ENCODE data around the gene NAB2. TPM values are rescaled to one million over a fixed set of nuclear protein-coding genes. Genes with fewer than 3 reads are reported as not detected.

Gene NAB2
- total RNA-seq, 2 experiments from 2014 or later = 13.1 to 16.1 TPM

- Mint-ChIP-seq H3K27ac (peak overlapping the region; percentile 77), H3K27me3 (no peaks in the 10 kb centered on the region), H3K36me3 (peaks cover 24% of the 10 kb centered on the region), H3K9me3 (no peaks in the 10 kb centered on the region), H3K4me1 (peaks cover 46% of the 10 kb centered on the region), H3K4me3 (peak overlapping the region; percentile 83)
- DNase-seq = no peak
- ATAC-seq (ENCODE audit: low read depth) = no peak
- POLR2A ChIA-PET = interaction anchor here (0.6 to 16.0 kb wide), 8 partner anchors 10 to 341 kb away, joined by 3 to 225 read pairs (median 4); partner anchors contain the start of genes NEMP1, STAT6 and ZBTB39
Measured at GRCh38 chr12:57092876-57093414, 4.0 kb downstream of the NAB2 start.

GRCh38 chr12:57093415-57094207 lies 4.7 kb downstream of the NAB2 start:
- ATAC-seq (ENCODE audit: low read depth) = peak; percentile 50
- Mint-ChIP-seq H3K27ac (peak overlapping the region; percentile 95), H3K4me1 (peaks cover 44% of the 10 kb centered on the region), H3K27me3 (no peaks in the 10 kb centered on the region), H3K9me3 (no peaks in the 10 kb centered on the region), H3K4me3 (peak overlapping the region; percentile 83), H3K36me3 (peaks cover 25% of the 10 kb centered on the region)
- POLR2A ChIA-PET = interaction anchor here (0.6 to 16.0 kb wide), 8 partner anchors 10 to 342 kb away, joined by 3 to 225 read pairs (median 4); partner anchors contain the start of genes NEMP1 and STAT6
- DNase-seq = peak; percentile 76

DNA sequence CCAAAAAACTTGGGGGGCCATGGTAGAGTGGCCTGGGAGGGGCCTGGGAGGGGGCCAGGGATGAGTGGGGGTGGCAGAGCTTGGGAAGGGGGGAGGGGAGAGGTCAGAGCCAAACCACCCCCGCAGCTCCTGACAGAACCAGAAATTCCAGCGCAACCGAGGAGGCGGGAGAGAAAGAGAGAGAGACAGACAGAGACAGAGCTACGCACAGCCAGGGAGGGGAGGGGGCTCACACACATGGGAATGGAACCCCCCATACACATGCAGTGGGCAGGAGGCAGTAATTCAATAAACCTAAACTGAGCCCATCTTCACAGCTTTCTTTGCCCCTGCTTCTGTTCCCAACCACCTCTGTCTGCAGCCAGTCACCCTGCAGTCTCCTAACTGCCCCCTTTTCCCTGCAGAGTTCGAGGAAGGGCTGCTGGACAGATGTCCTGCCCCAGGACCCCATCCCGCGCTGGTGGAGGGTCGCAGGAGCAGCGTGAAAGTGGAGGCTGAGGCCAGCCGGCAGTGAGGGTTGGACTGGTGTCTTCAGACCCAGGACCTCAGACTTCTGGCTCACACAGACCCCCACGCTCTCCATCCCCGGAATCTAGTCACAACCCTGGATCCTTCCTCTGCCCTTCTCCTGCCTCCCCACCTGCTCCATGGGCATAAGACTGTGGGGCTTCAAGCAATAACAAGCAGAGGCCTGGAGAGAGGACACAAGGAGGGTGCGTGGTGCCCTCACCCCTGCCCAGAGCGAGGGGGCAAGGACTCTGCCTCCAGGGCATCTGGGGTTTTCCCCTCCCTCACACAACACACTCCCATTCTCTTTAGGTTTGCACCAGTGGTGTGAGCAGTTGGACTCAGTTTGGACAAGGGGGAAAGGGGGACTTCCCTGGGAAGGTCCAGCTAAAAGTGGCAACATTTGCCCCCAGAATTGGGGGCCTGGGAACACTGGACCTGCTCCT lies 5.6 kb downstream of the NAB2 start:
- Mint-ChIP-seq H3K4me1 (peaks cover 52% of the 10 kb centered on the region), H3K9me3 (no peaks in the 10 kb centered on the region), H3K27me3 (no peaks in the 10 kb centered on the region), H3K4me3 (peak overlapping the region; percentile 16), H3K27ac (peak overlapping the region; percentile 95), H3K36me3 (peaks cover 32% of the 10 kb centered on the region)
- POLR2A ChIA-PET = interaction anchor here (1.2 to 16.0 kb wide), 9 partner anchors 9 to 28 kb away, joined by 3 to 225 read pairs (median 5); partner anchors contain the start of genes NEMP1 and STAT6
- ATAC-seq (ENCODE audit: low read depth) (no peak), DNase-seq (no peak)

- peaks cover 39% of the 10 kb centered on the region for H3K36me3 Mint-ChIP-seq
- no peaks in the 10 kb centered on the region for H3K27me3 Mint-ChIP-seq
- POLR2A ChIA-PET = interaction anchor here (1.3 to 16.0 kb wide), 4 partner anchors 8 to 21 kb away, joined by 3 to 225 read pairs (median 20); partner anchors contain the start of genes NEMP1 and STAT6
- peaks cover 49% of the 10 kb centered on the region for H3K4me1 Mint-ChIP-seq
- no peak overlapping the region for H3K4me3 Mint-ChIP-seq
- ATAC-seq (ENCODE audit: low read depth) = no peak
- H3K27ac Mint-ChIP-seq = peak overlapping the region; percentile 95
- no peaks in the 10 kb centered on the region for H3K9me3 Mint-ChIP-seq
- no peak for DNase-seq
Measured at GRCh38 chr12:57095440-57095839, 6.5 kb downstream of the NAB2 start.

DNA sequence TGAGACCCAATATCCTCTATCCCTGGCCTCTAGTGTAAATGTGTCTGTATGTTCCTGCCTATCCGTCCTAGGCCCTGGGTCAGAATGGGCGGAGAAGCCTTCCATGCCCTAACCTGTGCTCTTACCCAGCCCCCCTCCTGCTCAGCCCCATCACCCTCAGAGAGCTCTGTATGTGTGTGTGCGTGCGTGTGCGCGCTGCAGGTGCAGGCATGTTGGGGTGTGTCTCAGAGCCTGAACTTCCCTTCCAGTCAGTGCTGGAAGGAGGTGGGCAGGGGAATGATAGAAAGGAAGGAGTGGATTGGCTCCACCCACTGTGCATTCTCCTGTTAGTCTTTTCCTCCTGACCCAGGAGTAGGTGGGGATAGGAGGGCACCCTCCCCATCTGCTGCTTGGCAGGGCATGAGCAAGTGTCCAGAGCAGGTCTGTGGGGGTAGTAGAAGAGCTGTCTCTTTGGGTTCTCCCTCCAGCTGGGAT lies 7.2 kb downstream of the NAB2 start:
- DNase-seq (no peak), ATAC-seq (ENCODE audit: low read depth) (no peak)
- POLR2A ChIA-PET = interaction anchor here (1.3 to 16.0 kb wide), 4 partner anchors 8 to 21 kb away, joined by 3 to 225 read pairs (median 20); partner anchors contain the start of genes NEMP1 and STAT6
- H3K4me1 Mint-ChIP-seq = peaks cover 43% of the 10 kb centered on the region
- H3K27me3 Mint-ChIP-seq = no peaks in the 10 kb centered on the region
- no peak overlapping the region for H3K4me3 Mint-ChIP-seq
- H3K9me3 Mint-ChIP-seq = no peaks in the 10 kb centered on the region
- peaks cover 37% of the 10 kb centered on the region for H3K36me3 Mint-ChIP-seq
- peak overlapping the region; percentile 65 for H3K27ac Mint-ChIP-seq

DNA sequence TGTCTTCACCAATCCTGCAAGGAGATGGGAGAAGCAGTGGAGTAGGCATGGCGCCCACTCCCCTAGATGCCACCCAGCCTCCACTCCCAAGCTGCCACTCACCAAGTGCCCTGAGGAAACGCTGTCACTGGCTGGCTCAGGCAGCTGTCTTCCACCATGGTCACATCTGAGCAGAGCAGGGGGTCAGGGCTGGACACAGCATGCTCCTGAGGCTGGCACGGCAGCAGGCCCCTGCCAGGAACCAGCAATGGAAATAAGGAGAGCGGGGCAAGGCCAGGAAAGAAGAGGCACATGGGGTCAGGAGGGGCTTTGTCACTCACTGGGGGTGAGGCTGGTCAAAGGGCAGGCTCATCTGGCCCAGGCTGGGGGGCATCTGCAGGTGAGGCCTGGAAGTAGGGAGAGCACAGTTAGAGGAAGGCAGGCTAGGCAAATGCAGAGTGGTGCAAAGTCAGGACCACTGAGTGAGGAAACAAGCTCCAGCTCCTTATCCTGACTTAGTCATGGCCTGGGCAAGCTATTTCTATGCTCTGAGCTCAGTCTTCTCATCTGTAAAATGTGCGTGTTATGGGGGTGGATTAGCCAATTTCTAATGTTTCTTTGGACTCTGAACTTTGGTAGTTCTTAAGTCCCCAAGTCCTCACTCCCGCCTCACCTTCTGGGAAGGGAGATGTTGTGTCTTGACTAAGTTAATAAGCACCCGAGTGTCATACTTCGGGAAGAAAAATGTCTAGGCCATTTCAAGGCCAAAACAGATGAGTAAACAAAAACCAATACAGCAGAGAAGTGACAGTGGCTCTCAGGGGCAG lies 8.0 kb downstream of the NAB2 start:
- POLR2A ChIA-PET = interaction anchor here (1.1 to 16.0 kb wide), 4 partner anchors 8 to 22 kb away, joined by 3 to 225 read pairs (median 20); partner anchors contain the start of genes NAB2, NEMP1 and STAT6
- ATAC-seq (ENCODE audit: low read depth) (no peak), DNase-seq (no peak)
- Mint-ChIP-seq H3K27me3 (no peaks in the 10 kb centered on the region), H3K36me3 (peaks cover 37% of the 10 kb centered on the region), H3K27ac (peak overlapping the region; percentile 38), H3K4me1 (peaks cover 40% of the 10 kb centered on the region), H3K4me3 (no peak overlapping the region), H3K9me3 (no peaks in the 10 kb centered on the region)

DNA sequence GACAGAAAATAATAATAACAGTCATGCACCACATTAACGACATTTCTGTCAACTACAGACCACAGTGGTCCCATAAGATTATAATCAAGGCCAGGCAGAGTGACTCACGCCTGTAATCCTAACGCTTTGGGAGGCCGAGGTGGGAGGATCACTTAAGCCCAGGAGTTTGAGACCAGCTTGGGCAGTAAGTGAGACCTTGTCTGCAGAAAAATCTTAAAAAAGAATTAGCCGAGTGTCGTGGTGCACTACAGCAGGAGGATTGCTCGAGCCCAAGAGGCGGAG lies 8.6 kb downstream of the NAB2 start:
- Mint-ChIP-seq H3K36me3 (peaks cover 40% of the 10 kb centered on the region), H3K27ac (peak overlapping the region; percentile 38), H3K9me3 (no peaks in the 10 kb centered on the region)

GRCh38 chr12:57098546-57098945 lies 9.6 kb downstream of the NAB2 start:
- Mint-ChIP-seq H3K4me1 (peaks cover 39% of the 10 kb centered on the region), H3K36me3 (peaks cover 40% of the 10 kb centered on the region), H3K27ac (peak overlapping the region; percentile 44), H3K9me3 (no peaks in the 10 kb centered on the region), H3K4me3 (no peak overlapping the region), H3K27me3 (no peaks in the 10 kb centered on the region)
- ATAC-seq (ENCODE audit: low read depth) = no peak
- POLR2A ChIA-PET = interaction anchor here (1.7 to 16.0 kb wide), 3 partner anchors 9 to 24 kb away, joined by 6 to 225 read pairs (median 35); partner anchors contain the start of genes NAB2, NEMP1 and STAT6
- no peak for DNase-seq

More for the DNA sequence above, 8.6 kb downstream of the NAB2 start:
- no peaks in the 10 kb centered on the region for H3K27me3 Mint-ChIP-seq
- no peak for ATAC-seq (ENCODE audit: low read depth)
- no peak overlapping the region for H3K4me3 Mint-ChIP-seq
- H3K4me1 Mint-ChIP-seq = peaks cover 42% of the 10 kb centered on the region
- POLR2A ChIA-PET = interaction anchor here (1.1 to 16.0 kb wide), 4 partner anchors 8 to 23 kb away, joined by 3 to 225 read pairs (median 20); partner anchors contain the start of genes NAB2, NEMP1 and STAT6
- no peak for DNase-seq

DNA sequence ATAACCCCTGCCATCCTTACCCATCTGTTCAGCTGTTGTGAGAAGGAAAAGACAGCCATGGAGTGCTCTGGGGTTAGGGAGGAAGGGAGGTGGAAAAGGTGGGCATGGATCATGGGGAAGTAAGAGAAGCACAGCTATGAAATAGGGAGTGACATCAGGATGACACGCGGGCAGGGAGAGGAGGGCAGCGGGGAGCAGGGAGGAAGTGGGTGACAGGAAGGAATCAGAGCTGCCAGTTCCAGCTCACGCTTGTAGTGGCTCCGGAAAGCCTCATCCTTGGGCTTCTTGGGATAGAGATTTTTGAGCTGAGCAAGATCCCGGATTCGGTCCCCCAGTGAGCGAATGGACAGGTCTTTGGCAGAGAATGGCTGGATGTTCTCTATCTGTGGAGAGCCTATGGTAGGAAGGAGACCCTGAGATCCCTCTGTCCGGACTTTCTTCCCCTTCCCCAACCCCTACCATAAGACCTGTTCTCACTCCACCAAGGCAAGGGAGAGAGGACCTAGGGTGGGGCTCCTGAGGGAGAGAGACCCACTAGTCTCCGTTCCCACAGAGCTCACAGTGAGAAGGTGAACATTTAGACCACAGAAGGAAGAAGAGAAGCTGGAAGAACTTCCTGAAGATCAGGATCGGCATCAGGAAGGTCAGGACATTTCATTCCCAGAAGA lies 10.3 kb downstream of the NAB2 start:
- POLR2A ChIA-PET = interaction anchor here (1.9 to 16.0 kb wide), 3 partner anchors 8 to 24 kb away, joined by 5 to 225 read pairs (median 35); partner anchors contain the start of genes NEMP1 and STAT6
- ATAC-seq (ENCODE audit: low read depth) (no peak), DNase-seq (no peak)
- H3K27me3 Mint-ChIP-seq = no peaks in the 10 kb centered on the region
- peaks cover 42% of the 10 kb centered on the region for H3K4me1 Mint-ChIP-seq
- peaks cover 38% of the 10 kb centered on the region for H3K36me3 Mint-ChIP-seq
- no peaks in the 10 kb centered on the region for H3K9me3 Mint-ChIP-seq
- peak overlapping the region; percentile 44 for H3K27ac Mint-ChIP-seq
- no peak overlapping the region for H3K4me3 Mint-ChIP-seq

DNA sequence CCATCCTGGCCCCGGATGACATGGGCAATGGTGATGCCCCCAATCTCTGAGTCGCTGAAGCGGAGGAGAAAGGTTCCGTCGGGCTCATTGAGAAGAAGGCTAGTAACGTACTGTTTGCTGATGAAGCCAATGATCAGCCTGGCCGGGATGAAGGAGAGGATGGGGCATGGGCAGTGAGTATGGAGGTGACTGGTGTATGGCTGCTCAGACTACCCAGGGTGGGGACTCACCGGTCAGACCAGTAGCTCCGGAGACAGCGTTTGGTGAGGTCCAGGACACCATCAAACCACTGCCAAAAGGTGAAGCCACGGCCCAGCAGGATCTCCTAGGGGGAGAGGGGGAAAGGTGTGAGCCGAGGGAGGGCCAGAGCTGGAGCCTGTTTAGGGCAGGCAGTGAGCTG lies 10.9 kb downstream of the NAB2 start:
- Mint-ChIP-seq H3K9me3 (no peaks in the 10 kb centered on the region), H3K27me3 (no peaks in the 10 kb centered on the region), H3K4me3 (no peak overlapping the region), H3K27ac (peak overlapping the region; percentile 44), H3K36me3 (peaks cover 43% of the 10 kb centered on the region), H3K4me1 (peaks cover 43% of the 10 kb centered on the region)
- DNase-seq = no peak
- POLR2A ChIA-PET = interaction anchor here (1.9 to 16.0 kb wide), 3 partner anchors 8 to 25 kb away, joined by 5 to 225 read pairs (median 35); partner anchors contain the start of genes NEMP1 and STAT6
- no peak for ATAC-seq (ENCODE audit: low read depth)

DNA sequence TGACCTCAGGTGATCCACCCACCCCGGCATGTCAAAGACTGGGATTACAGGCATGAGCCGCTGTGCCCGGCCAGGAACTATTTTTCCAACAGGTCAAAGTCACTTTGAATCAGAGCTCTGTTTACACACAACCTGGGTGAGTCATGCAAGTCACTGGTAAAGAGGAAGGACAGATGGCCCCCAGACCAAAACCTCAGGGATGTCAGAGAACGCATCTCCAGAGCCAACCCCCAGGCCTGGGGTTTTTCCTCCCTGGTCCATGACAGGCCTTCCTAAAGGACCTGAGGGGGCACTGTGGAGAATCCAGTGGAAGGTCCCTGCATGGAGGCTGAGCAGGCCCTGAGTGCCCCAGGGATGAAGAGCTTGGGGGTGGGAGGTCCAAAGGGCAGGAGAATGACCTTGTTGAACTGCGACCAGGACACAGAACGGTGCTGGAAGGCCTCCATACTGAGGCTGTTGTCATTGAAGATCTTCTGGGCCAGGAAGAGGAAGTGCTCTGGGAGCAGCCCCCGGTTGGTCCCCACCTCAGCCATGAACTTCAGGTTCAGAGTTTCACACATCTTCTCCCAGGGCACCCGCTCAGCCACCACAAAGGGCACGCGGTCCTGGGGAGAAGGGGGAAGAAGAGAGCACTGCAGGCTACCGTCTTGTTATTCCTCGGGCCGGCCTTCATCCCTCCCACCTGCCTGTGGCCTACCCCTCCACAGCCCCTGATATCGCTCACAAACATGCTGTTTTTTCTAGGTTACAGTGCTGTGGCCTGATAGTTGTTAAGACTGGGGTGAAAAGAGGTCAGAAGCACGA lies 13.2 kb downstream of the NAB2 start:
- no peaks in the 10 kb centered on the region for H3K27me3 Mint-ChIP-seq
- peaks cover 48% of the 10 kb centered on the region for H3K4me1 Mint-ChIP-seq
- peaks cover 43% of the 10 kb centered on the region for H3K36me3 Mint-ChIP-seq
- peak overlapping the region; percentile 79 for H3K27ac Mint-ChIP-seq
- POLR2A ChIA-PET = interaction anchor here (1.2 to 16.0 kb wide), 4 partner anchors 9 to 37 kb away, joined by 3 to 225 read pairs (median 18); partner anchors contain the start of genes NEMP1 and STAT6
- ATAC-seq (ENCODE audit: low read depth) (peak; percentile 34), DNase-seq (no peak)
- no peak overlapping the region for H3K4me3 Mint-ChIP-seq
- no peaks in the 10 kb centered on the region for H3K9me3 Mint-ChIP-seq

Measured in activated naive CD8-positive, alpha-beta T cell treated with anti-CD3 and anti-CD28 coated beads, Interleukin-2, amount 10 ng/mL, durations not matched to agents 7 days and 5 days (primary cell).